Stimulated activated CD8-positive, alpha-beta memory T cell treated with anti-CD3 and anti-CD28 coated beads, Interleukin-4, amount 100 ng/mL, for 1 hour (primary cell): Measurements from ENCODE around the gene FCN3.
A peak's percentile ranks its signal among the peaks of the same experiment; 100 is the strongest.

Experiments
- DNase-seq, 2 donors: peaks; one replicate each; pipeline ENCODE4 v3.0.0-alpha.2; 2020; ENCODE audit warnings: low read depth in 2 of 2, low spot score in 1 of 2

FCN3 gene

GRCh38 chr1:27342778-27343638 lies 31.6 kb downstream of the FCN3 start:
- peak in 1 of 2 donors; percentile 54 for DNase-seq

DNA sequence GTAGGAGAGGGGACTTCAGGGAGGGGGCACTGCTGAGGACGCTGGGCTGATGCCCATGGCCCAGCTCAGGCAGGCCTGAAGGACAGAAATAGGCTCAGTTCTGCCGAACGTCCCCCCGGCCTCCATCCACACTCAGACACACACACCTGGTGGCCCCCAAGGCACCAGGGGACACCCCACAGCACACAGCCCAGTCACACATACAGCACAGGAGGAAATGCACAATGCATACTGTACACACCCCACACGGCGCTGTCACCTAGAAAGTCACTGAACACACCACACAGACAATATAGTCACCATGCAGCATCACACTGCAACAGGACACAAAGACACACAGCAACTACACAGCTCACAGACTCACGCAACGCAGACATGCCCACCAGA lies 32.2 kb downstream of the FCN3 start:
- no peak for DNase-seq

DNA sequence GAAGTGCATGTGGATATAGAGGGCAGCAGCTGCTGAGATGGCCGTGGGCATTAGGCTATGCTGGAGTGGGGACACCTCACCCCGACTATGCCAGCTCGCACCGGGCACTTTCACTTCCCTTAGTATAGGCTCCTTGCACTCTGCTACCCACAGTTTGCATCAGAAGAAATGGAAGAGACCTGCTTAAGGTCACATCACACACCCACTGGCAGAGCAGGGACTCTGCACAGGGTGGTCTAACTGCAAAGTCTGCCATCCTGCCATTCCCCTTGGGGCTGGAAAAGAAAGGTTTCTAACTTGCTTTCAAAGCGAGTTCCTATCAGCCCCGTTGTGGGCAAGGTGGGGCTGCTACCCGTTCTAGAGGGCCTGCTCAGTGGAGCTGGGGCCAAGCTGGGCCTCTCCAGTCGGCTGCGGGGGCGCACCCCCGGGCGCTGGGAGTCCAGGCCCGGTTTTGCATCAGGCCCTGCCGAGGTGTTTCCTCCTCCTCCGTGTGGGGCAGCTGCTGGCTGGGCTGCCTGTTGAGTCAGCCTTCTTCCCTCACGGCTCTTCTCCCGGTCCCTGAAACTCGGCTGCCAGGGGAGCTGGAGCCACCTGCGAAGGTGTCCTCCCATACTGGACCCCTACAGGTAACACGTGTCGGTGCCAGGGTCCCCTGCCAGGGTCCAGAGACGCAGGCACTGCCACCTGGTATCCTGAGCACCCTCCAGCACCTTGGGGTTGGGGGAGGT lies 32.9 kb downstream of the FCN3 start, which contains the start of gene SYTL1:
TSS of gene SYTL1 (plus strand) at position 498 of the 728 bp plus-strand sequence. CDS start 3,313 bp downstream, outside the sequence.
- DNase-seq = no peak

- DNase-seq = no peak
Observed at GRCh38 chr1:27339213-27339612, 35.4 kb downstream of the FCN3 start.

DNA sequence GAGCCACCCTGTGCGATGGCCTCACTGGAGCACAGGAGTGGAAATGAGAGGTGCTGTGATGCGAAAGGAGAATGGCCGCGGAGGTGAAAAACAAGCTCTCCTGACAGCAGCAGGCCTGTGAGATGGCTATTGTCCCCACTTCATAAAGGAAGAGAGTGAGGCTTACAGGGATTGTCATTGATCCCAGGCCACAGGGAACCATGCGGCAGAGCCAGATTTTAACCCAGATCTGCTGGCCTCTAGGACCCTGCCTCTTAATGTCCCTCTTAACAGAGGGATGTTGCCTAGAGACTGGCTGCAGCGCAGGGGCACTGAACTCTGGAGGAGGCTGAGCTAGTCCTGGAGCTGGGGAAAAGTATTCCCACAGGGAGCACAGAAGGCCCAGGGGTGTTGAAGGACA lies 35.9 kb downstream of the FCN3 start:
- no peak for DNase-seq

DNA sequence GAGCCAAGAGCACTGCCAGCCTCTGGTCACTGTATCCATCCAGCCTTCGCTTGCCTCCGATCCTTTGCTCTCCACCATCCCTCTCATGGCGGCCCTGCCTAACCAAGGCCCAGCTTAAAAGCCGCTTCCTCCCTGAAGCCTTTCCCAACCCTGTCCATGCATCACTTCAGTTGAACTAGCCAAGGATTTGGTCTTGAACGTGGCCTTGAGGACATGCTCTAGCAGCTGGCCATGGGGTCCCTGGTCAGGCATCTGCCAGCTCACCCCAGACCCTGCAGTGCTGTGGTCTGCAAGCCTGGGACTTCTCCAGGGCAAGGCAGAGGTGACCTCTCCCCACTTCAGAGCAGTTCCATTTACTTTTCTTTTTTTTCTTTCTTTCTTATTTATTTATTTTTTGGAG lies 37.9 kb downstream of the FCN3 start:
- DNase-seq = no peak

DNA sequence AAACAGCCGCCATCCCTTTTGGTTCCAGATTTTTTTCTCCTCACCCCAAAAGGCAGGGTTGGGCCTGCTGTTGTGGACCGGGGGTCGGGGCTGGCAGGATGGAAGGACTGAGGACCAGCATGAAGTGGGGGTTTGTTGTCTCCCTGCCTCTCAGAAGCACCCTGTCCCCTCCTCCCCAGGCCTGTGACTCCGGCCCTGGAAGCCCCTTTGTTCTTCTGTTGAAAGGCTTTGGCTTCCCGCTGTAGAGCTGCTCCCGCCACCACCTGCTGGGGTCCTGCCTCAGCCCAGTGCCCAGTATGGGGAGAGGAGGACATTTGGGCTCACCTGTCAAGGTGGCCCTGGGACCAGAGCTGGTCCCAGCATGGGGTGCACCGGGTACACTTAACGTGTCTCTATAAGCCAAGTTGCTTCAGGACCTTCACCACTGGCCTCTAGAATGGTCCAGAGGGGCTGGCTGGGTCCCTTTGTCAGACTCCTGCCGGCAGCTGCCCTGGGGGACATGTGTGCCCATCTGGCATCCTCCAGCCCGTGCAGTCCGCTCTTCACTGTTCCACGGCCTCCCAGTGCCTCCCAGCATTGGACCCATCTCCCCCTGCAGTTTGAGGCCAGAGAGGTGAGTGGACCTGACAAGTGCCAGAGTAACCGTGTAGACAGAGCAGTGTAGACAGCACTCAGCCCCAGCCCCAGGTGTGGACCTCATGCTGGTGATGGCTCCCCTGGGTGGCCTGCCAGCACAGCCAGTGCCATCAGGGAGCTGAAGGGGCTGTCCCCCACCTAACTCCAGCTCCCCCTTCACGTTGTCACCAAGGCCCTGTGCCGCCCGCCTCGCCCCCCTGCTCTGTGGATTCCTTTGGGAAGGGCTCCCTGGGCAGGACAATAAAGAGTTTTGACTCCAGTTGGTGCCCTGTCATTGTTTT lies 38.9 kb downstream of the FCN3 start:
- DNase-seq = no peak

GRCh38 chr1:27333717-27334279 lies 40.8 kb downstream of the FCN3 start:
- no peak for DNase-seq

- no peak for DNase-seq
Observed at GRCh38 chr1:27332536-27333281, 41.9 kb downstream of the FCN3 start.

DNA sequence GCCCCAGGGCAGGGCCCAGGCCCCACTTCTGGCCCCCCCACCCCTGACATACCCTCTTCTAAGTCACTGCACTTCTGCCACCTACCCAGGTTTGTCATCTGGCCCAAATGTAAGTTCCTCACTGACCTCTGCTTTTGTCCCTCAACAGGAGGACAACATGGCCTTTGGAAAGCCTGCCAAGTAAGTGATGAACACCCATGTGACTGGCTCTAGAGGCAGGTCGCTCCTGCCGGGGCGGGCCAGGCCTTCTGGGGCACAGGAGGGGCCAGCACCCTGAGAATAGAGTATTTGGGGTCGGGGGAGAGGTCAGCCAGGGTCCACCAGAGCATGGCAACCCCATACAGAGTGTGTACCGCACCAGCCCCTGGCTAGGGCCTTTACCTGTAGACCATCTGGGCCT lies 42.7 kb downstream of the FCN3 start:
- no peak for DNase-seq

GRCh38 chr1:27331426-27331825 lies 43.2 kb downstream of the FCN3 start:
- no peak for DNase-seq

DNA sequence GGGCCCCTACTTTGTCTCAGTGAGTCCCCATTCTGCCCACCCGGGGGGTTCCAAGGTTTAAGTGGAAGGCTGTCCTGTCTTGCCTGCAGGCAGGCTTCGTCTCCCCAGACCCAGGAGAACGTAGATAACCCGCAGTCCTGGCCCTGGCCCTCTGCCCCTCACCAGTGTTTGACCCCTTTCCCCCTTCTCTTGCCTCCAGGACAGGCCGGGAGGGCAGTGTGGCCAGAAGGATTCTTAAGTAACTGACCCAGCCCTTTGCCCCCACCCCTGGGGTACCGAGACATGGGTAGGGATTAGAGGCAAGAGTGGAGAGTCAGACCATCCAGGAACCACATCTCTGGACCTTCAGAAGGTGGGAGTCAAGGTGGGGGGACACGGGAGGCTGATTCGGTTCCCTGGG lies 43.8 kb downstream of the FCN3 start:
- no peak for DNase-seq

DNA sequence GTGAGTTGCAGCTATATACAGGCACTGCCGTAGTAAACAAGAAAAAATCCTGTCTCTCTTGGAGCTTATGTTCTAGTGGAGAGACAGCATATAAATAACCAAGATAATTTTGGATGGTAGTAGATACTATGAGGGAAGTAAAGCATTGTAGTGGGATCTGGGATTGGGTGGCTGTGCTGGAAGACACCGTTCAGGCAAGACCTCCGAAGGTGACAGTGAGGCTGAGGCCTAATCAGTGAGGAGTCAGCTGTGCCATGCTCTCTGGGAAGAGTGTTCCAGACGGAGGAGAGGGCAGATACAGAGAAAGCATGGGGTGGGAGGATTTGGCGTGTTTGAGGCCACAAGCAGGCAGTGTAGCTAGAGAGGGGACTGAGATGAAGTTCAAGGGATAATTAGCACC lies 46.7 kb downstream of the FCN3 start:
- no peak for DNase-seq

GRCh38 chr1:27325286-27325685 lies 49.3 kb downstream of the FCN3 start:
- no peak for DNase-seq

- DNase-seq = no peak
Observed at GRCh38 chr1:27322569-27323240, 51.9 kb downstream of the FCN3 start.

- DNase-seq = peak; percentile 91 to 95
Observed at GRCh38 chr1:27321813-27322568, 52.6 kb downstream of the FCN3 start, which contains the start of gene TMEM222. TSS of gene TMEM222 (plus strand) at chr1:27322163. CDS start at chr1:27322198, 35 bp downstream.
